B cell (primary cell): ENCODE data around the gene POLN. TPM values are rescaled to one million over a fixed set of nuclear protein-coding genes. Genes with fewer than 3 reads are reported as not detected.

Source experiments
- ATAC-seq: fragments of 200-7000 bp; cut with Tn5 transposase; one replicate; pipeline ENCODE4 v1.10.0; 2021; ENCODE audit warnings: low read depth, mild to moderate bottlenecking, moderate number of reproducible peaks, moderate library complexity
- CTCF ChIA-PET: fragments of 350-600 bp; sonication (Branson Sonifier 250); formaldehyde crosslinking; loops from one replicate; lab custom pipeline; 2021; ENCODE audit warnings: antibody characterized with exemption, inconsistent platforms; lab: Charles Lee
- POLR2A ChIA-PET: fragments of 350-600 bp; sonication (Branson Sonifier 250); formaldehyde crosslinking; loops from one replicate; lab custom pipeline; 2021; ENCODE audit warnings: antibody characterized with exemption; lab: Charles Lee
- DNase-seq: peaks from one replicate; pipeline ENCODE4 v3.0.0; 2013
- H2AFZ ChIP-seq: 2 replicates; pipeline ENCODE4 v1.6.1; 2012; ENCODE audit warnings: mild to moderate bottlenecking, low read depth, low read length; ENCODE audit not compliant: insufficient read depth, poor library complexity, severe bottlenecking
- H3K27ac ChIP-seq, 2 donors: 1 replicate in 1 of 2; 2 replicates in 1 of 2; pipeline ENCODE4 v1.5.1; 2012 to 2013; ENCODE audit warnings: low read length in 2 of 2, mild to moderate bottlenecking in 2 of 2, moderate library complexity in 1 of 2
- H3K27me3 ChIP-seq, 4 experiments: fragments of 200-600 bp in 1 of 4; sonication (generic) in 1 of 4; replicated peaks in 1 of 4; 1 replicate in 2 of 4; 2 replicates in 2 of 4; pipeline versions ENCODE4 v1.6.1 to v1.7.0; 2013 to 2016; ENCODE audit warnings: low read length in 3 of 4, mild to moderate bottlenecking in 2 of 4, mixed read lengths in 1 of 4, moderate library complexity in 1 of 4; ENCODE audit not compliant: insufficient read depth in 4 of 4, control insufficient read depth in 3 of 4; ENCODE audit errors: control extremely low read depth in 1 of 4
- H3K36me3 ChIP-seq, 2 experiments: replicated peaks in 1 of 2; 1 replicate in 1 of 2; 2 replicates in 1 of 2; pipeline versions ENCODE4 v1.6.1 to v1.7.1; 2013; ENCODE audit warnings: low read length in 1 of 2; ENCODE audit not compliant: insufficient read depth in 2 of 2, control insufficient read depth in 1 of 2; ENCODE audit errors: control extremely low read depth in 1 of 2, extremely low read depth in 1 of 2
- H3K4me1 ChIP-seq, 2 donors: fragments of 200-600 bp in 1 of 2; sonication (generic) in 1 of 2; 1 replicate in 1 of 2; 2 replicates in 1 of 2; pipeline versions ENCODE4 v1.5.1 to v1.6.1; 2013 to 2017; ENCODE audit warnings: low read length in 2 of 2; ENCODE audit not compliant: control insufficient read depth in 2 of 2, insufficient read depth in 2 of 2
- H3K4me2 ChIP-seq: replicated peaks from 2 replicates; pipeline ENCODE3; 2012; ENCODE audit warnings: mild to moderate bottlenecking, low read depth, low read length; ENCODE audit not compliant: poor library complexity, severe bottlenecking
- H3K4me3 ChIP-seq, 5 experiments: fragments of 200-600 bp in 1 of 5; sonication (generic) in 1 of 5; 1 replicate in 3 of 5; 2 replicates in 2 of 5; pipeline versions ENCODE4 v1.5.1 to v1.7.0; 2011 to 2016; ENCODE audit warnings: low read length in 4 of 5, mild to moderate bottlenecking in 4 of 5, low read depth in 2 of 5, control low read depth in 1 of 5, moderate library complexity in 1 of 5; ENCODE audit not compliant: insufficient read depth in 1 of 5; ENCODE audit errors: control extremely low read depth in 1 of 5, extremely low read depth in 1 of 5
- H3K79me2 ChIP-seq: fragments of 200-600 bp; sonication (generic); one replicate; pipeline ENCODE4 v1.6.0; 2016; ENCODE audit warnings: low read length; ENCODE audit not compliant: control insufficient read depth, insufficient read depth
- H3K9ac ChIP-seq: fragments of 200-600 bp; sonication (generic); 2 replicates; pipeline ENCODE4 v1.6.1; 2017; ENCODE audit warnings: mild to moderate bottlenecking, low read length, moderate library complexity
- H3K9me3 ChIP-seq, 3 donors: one replicate each; pipeline versions ENCODE4 v1.6.1 to v1.7.1; 2013; ENCODE audit warnings: low read length in 2 of 3; ENCODE audit not compliant: control insufficient read depth in 2 of 3, insufficient read depth in 1 of 3; ENCODE audit errors: control extremely low read depth in 1 of 3
- H4K20me1 ChIP-seq: 2 replicates; pipeline ENCODE4 v1.6.0; 2012; ENCODE audit warnings: mild to moderate bottlenecking, low read length; ENCODE audit not compliant: insufficient read depth, control insufficient read depth, poor library complexity, severe bottlenecking
- H3K27ac Mint-ChIP-seq: one replicate; pipeline ENCODE4 v1.8.0; 2021; ENCODE audit warnings: mixed read lengths
- H3K27me3 Mint-ChIP-seq: one replicate; pipeline ENCODE4 v1.8.0; 2021; ENCODE audit warnings: mixed read lengths
- H3K4me1 Mint-ChIP-seq: one replicate; pipeline ENCODE4 v1.8.0; 2021; ENCODE audit warnings: mixed read lengths
- H3K4me3 Mint-ChIP-seq: one replicate; pipeline ENCODE4 v1.8.0; 2021; ENCODE audit warnings: mixed read lengths
- H3K9me3 Mint-ChIP-seq: one replicate; pipeline ENCODE4 v1.8.0; 2022; ENCODE audit warnings: mixed read lengths; ENCODE audit not compliant: insufficient read depth
- EZH2 ChIP-seq: IDR thresholded peaks from 2 replicates; pipeline ENCODE4 v1.6.1; 2012; ENCODE audit warnings: borderline replicate concordance, low read depth, mild to moderate bottlenecking, moderate library complexity, low read length; ENCODE audit not compliant: insufficient read depth, poor library complexity, severe bottlenecking
- WGBS: methylation state at CpG from one replicate; pipeline ENCODE4 v1.1.5; 2013; ENCODE audit warnings: missing lambda C conversion rate; ENCODE audit not compliant: insufficient coverage; 5-methylcytosine and 5-hydroxymethylcytosine counted together
- intact Hi-C: fragments of 100-400 bp; cut with micrococcal nuclease; formaldehyde crosslinking; loops from one replicate; pipeline ENCODE4 v1.10.0; 2022
- polyA plus RNA-seq: library from polyadenylated mRNA; depleted of rRNA; stranded (reverse); fragments of >200 nt; gene quantifications from 2 replicates; pipeline ENCODE4 v1.2.3, GENCODE V29; 2012
- total RNA-seq, 2 donors: library from RNA; stranded (reverse); fragments of 120-200 nt in 1 of 2; gene quantifications; 1 replicate in 1 of 2; 2 replicates in 1 of 2; pipeline versions ENCODE4 v1.2.3 to v1.2.4, GENCODE V29; 2013 to 2022
- TF ChIP-seq, protein P1 (sequence below): fragments of 200-600 bp; IDR thresholded peaks from one replicate; pipeline ENCODE4 v1.8.0; 2022; ENCODE audit warnings: antibody characterized with exemption, mild to moderate bottlenecking

Gene POLN
- total and polyA plus RNA-seq, 2 donors (not counting 1 experiment from before 2014, with no cell fraction given), result 0.73 to 1.5 TPM

DNA sequence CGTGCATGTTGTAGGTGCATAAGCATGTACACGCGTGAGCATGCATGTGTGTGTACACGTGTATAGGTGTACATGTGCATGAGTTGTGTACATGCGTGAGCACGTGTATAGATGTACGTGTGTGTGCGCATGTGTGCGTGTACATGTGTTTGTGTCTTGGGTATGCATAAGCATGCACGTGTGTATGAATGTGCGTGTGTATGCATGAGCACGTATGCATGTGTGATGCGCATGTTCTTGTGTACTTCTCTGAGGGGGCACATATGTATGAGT is 173.8 kb downstream of the POLN start:
- TF ChIP-seq, protein P1, sequence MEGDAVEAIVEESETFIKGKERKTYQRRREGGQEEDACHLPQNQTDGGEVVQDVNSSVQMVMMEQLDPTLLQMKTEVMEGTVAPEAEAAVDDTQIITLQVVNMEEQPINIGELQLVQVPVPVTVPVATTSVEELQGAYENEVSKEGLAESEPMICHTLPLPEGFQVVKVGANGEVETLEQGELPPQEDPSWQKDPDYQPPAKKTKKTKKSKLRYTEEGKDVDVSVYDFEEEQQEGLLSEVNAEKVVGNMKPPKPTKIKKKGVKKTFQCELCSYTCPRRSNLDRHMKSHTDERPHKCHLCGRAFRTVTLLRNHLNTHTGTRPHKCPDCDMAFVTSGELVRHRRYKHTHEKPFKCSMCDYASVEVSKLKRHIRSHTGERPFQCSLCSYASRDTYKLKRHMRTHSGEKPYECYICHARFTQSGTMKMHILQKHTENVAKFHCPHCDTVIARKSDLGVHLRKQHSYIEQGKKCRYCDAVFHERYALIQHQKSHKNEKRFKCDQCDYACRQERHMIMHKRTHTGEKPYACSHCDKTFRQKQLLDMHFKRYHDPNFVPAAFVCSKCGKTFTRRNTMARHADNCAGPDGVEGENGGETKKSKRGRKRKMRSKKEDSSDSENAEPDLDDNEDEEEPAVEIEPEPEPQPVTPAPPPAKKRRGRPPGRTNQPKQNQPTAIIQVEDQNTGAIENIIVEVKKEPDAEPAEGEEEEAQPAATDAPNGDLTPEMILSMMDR, result no peak
- TF ChIP-seq EZH2, result no peak
- Histone ChIP-seq H3K9me3 (no peaks in the 10 kb centered on the region), H3K4me2 (no peak overlapping the region), H3K4me3 (no peak overlapping the region), H3K36me3 (no peaks in the 10 kb centered on the region), H3K27me3 (no peaks in the 10 kb centered on the region), H4K20me1 (no peaks in the 10 kb centered on the region), H2AFZ (no peak overlapping the region), H3K27ac (no peak overlapping the region), H3K4me1 (no peaks in the 10 kb centered on the region), H3K9ac (no peak overlapping the region), H3K79me2 (no peaks in the 10 kb centered on the region)
- H3K27ac Mint-ChIP-seq, result no peak overlapping the region
- ATAC-seq (no peak), DNase-seq (no peak)
- intact Hi-C loops, result no loop called here
- H3K27me3 Mint-ChIP-seq, result no peaks in the 10 kb centered on the region
- ChIA-PET CTCF (no interaction called here), POLR2A (no interaction called here)
- no peaks in the 10 kb centered on the region for H3K9me3 Mint-ChIP-seq
- WGBS, result 100% methylated on average over 13 of the region's 13 CpGs
- H3K4me1 Mint-ChIP-seq, result no peaks in the 10 kb centered on the region
- H3K4me3 Mint-ChIP-seq, result no peak overlapping the region

DNA sequence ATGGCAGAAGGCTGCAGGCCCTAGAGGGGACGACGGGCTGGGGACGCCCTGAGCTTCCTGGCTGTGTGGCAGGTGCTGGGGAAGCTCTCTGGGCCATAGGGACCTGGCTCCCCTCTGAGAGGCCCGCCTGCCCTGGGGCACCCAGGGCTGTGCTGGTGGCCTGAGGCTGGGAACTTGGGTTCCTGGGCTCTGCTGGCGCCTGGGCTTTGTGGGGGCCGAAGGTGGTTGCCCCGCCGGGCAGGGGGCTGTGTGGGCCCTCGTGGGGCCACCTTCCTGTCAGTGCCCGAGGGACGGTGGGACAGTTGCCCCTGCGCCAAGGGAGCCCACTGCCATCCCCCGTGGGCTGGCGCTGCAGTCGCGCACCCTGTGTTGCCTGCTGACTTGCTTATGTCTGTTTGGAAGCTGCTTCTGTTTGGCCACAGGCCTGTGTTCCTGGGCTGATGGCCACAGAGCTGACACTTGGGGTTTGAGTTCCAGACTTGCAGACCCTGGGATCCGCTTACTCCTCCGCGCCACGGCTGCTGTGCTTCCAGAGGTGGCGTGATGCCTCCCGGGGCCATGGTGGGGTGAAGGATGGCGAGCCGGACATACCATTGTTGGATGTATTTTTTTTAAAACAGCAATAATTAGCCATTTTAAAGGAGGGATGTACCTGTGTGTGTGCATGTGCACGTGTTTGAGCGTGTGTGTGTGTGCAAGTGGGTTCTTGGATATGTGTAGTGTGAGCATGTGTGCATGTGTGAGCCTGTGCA is 174.3 kb downstream of the POLN start:
- CTCF ChIA-PET, result no interaction called here
- H3K4me2 ChIP-seq, result no peak overlapping the region
- 85% methylated on average over 26 of the region's 26 CpGs for WGBS
- no peaks in the 10 kb centered on the region for H3K27me3 ChIP-seq
- no peaks in the 10 kb centered on the region for H3K4me1 ChIP-seq
- H3K4me3 ChIP-seq, result no peak overlapping the region
- intact Hi-C loops, result no loop called here
- DNase-seq (no peak), ATAC-seq (no peak)
- no peaks in the 10 kb centered on the region for H3K36me3 ChIP-seq
- no peaks in the 10 kb centered on the region for H3K4me1 Mint-ChIP-seq
- TF ChIP-seq, protein P1, result no peak
- TF ChIP-seq EZH2, result no peak
- H3K9me3 Mint-ChIP-seq, result no peaks in the 10 kb centered on the region
- H3K9me3 ChIP-seq, result no peaks in the 10 kb centered on the region
- H4K20me1 ChIP-seq, result no peaks in the 10 kb centered on the region
- no peak overlapping the region for H3K27ac Mint-ChIP-seq
- POLR2A ChIA-PET, result no interaction called here
- H3K4me3 Mint-ChIP-seq, result no peak overlapping the region
- no peak overlapping the region for H2AFZ ChIP-seq
- H3K27ac ChIP-seq, result no peak overlapping the region
- no peak overlapping the region for H3K9ac ChIP-seq
- H3K79me2 ChIP-seq, result no peaks in the 10 kb centered on the region
- no peaks in the 10 kb centered on the region for H3K27me3 Mint-ChIP-seq
